GM12891 (cell line): Measurements from ENCODE around the gene MIER3.
"Not testable (repeated sequence)": the region's sequence is repeated elsewhere in the genome, so short reads cannot be mapped to it uniquely, and the experiment has no call there.

Experiments used
- DNase-seq: peaks from one replicate; pipeline ENCODE4 v3.0.0; 2011; ENCODE audit warnings: low spot score; ENCODE audit not compliant: insufficient read length
- FAIRE-seq: peaks from 2 replicates; lab custom pipeline; 2011; peaks lifted over from hg19 to GRCh38; lab: Jason Lieb, UNC
- PAX5 ChIP-seq: IDR thresholded peaks from 2 replicates; pipeline ENCODE4 v1.6.1; 2011; ENCODE audit warnings: low read length, moderate library complexity, mild to moderate bottlenecking; ENCODE audit not compliant: insufficient read depth, severe bottlenecking
- POLR2A ChIP-seq: IDR thresholded peaks from 2 replicates; pipeline ENCODE4 v1.6.1; 2011; ENCODE audit warnings: low read depth, low read length, control low read depth
- POLR2AphosphoS5 ChIP-seq: IDR thresholded peaks from 2 replicates; pipeline ENCODE4 v1.6.1; 2011; ENCODE audit warnings: low read depth, low read length, control low read depth
- POU2F2 ChIP-seq: IDR thresholded peaks from 2 replicates; pipeline ENCODE4 v1.6.1; 2011; ENCODE audit warnings: low read depth, mild to moderate bottlenecking, control low read depth, low read length, moderate library complexity
- SPI1 ChIP-seq: IDR thresholded peaks from 2 replicates; pipeline ENCODE4 v1.6.1; 2011; ENCODE audit warnings: low read depth, low read length, control low read depth
- TAF1 ChIP-seq: IDR thresholded peaks from 2 replicates; pipeline ENCODE4 v1.6.1; 2011; ENCODE audit warnings: low read depth, low read length, control low read depth

Gene MIER3

DNA sequence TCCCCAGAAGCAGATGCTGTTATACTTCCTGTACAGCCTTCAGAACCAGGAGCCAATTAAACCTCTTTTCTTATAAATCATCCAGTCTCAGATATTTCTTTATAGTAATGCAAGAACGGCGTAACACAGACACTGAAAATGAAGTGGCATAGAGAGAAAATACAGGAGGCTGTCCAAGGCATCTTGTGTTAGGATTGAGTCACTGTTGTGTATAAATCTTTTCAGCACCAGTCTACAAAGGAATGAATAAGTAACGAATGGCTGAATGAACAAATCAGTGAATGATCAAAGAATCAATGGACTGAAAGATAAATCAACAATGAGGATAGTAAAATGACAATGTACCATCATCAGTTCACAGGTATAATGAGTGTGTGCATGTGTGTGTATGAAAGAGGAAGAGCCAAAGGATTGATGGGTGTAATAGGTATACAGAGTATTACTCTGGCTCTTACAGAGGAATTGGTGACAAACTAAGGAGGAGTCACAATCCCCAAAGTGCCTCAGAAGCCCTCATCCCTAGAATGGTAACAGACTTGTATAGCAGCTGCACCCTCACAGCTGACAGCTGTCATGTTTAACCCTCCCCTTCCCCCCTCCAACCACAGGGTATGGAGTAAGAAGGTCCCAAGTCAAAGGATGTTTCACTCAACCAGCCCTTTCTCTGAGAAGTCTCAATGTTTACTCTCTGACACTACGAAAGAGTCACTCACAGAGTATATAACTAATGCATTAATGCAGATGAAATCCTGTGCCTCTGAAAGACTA is 29.8 kb upstream of the MIER3 start:
- no peak for TF ChIP-seq SPI1
- no peak for TF ChIP-seq POLR2A
- no peak for TF ChIP-seq POU2F2
- no peak for TF ChIP-seq POLR2AphosphoS5
- no peak for TF ChIP-seq PAX5
- TF ChIP-seq TAF1 = no peak
- DNase-seq (no peak), FAIRE-seq (no peak)

DNA sequence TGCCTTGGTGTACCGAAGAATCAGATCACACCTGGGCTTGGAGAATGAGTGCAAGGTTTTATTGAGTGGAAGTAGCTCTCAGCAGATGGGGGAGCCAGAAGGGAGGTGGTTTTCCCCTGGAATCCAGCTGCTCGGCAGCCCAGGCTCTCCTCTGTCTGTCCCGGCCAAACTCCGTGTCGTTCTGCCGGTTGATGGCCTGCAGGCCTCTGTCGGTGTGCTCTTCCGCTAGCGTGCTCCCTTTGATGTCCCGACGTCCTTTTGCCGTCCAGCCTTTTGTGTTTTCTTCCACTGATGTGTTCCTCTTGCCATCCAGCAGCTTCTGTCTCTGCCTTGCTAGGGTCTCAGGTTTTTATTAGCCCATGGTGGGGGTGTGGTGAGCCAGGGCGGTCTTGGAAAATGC is 28.0 kb upstream of the MIER3 start:
- TF ChIP-seq SPI1 = no peak
- TF ChIP-seq POLR2A = no peak
- TF ChIP-seq TAF1 = no peak
- no peak for TF ChIP-seq PAX5
- no peak for TF ChIP-seq POU2F2
- TF ChIP-seq POLR2AphosphoS5 = no peak
- no peak for FAIRE-seq
- no peak for DNase-seq

DNA sequence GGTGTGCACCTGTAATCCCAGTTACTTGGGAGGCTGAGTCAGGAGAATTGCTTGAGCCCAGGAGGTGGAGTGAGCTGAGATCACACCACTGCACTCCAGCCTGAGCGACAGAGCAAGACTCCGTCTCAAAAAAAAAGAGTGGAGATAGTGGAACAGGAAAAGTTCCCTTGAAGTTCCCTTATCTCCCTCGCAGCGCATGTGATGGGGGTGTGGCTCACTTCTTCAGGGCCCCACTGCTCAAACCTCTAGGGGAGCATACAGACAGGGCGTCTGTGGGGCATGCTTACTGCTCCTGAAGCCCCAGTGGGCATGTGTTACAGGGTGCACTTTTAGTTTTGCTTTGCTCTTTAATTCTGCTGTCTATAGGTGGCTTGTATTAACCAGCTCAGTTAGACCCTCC is 27.6 kb upstream of the MIER3 start:
- not testable (repeated sequence) for FAIRE-seq

DNA sequence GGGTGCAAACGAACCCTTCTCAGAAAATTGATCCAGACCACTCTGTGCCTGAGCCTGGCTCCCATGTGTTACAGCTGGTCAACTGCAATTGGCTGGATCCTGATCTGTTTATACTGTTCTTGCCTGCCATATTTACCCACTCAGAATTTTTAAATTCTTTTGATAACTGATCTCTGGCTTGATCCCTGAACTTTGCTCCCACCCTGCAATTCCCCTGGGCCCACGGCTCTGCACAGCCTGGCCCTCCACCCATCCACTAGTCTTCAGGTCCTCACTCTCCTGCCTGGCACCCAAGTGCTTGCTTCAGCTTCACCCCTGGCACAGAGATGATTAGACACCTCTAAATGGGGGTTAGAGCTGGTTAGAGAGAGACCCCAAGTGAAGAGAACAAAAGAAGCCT is 25.9 kb upstream of the MIER3 start:
- TF ChIP-seq POLR2AphosphoS5 (no peak), SPI1 (no peak), TAF1 (no peak), POLR2A (no peak), PAX5 (no peak), POU2F2 (no peak)
- FAIRE-seq = no peak
- no peak for DNase-seq

More for the DNA sequence above, 27.6 kb upstream of the MIER3 start:
- DNase-seq = not testable (repeated sequence)

DNA sequence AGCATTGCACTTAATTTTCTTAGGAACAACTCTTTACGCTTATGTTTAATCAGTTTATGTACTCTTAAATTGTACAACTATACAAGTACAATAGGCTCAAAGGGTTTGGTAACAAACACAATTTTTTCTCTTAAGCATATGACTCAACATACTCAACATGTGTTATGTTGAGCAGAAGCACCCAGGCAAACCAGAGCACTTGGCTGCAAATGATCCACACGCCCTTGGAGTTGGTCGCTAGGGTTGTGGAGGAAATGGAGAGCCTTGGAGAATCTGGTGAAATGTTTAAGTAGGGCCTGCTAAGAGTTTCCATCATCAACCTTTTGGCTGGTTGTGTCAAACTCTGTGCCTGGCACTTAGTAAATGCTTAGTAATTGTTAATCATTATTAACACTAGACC is 25.1 kb upstream of the MIER3 start:
- DNase-seq (no peak), FAIRE-seq (no peak)
- TF ChIP-seq POLR2AphosphoS5 = no peak
- TF ChIP-seq TAF1 = no peak
- no peak for TF ChIP-seq POU2F2
- TF ChIP-seq PAX5 = no peak
- no peak for TF ChIP-seq SPI1
- TF ChIP-seq POLR2A = no peak

DNA sequence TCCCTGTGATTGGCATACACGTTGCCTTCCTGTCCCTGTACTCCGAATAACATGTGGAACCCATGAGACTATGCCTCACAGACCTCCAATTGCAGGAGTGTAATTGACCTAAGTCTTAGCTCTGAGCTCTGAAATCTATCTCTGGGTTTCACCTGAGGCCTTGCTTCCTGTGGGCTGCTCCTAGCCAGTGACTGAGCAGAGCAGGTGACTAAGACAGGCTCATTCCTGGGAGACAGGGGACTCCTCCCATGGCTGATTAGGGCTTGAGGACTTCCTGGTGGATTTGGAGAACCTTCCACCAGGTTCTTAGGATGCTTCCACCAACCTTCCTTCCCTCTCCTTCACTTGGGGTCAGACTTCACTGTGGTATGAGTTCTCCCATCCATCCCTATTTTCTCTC is 22.3 kb upstream of the MIER3 start:
- no peak for FAIRE-seq
- TF ChIP-seq POLR2A (no peak), SPI1 (no peak), POLR2AphosphoS5 (no peak)
- no peak for DNase-seq

DNA sequence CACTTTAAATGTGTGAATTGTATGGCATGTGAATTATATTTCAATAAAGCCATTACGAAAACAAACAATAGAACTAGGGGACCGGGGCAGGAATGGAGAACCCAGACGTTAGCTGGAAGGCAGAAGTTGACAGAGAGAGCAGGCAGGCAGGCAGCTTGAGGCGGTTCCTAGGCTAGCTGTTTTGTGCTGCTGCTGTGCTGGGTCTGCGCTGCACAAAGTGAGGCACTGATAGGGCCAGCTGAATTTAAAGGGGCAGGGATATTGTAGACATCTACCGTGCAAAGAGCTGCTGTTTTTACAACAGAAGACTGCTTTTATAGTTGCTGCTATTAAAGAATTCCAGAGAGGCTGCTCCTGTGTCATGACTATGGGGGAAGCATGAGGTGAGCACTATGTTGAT is 21.6 kb upstream of the MIER3 start:
- FAIRE-seq (no peak), DNase-seq (no peak)
- no peak for TF ChIP-seq SPI1
- no peak for TF ChIP-seq PAX5
- no peak for TF ChIP-seq POU2F2
- no peak for TF ChIP-seq POLR2AphosphoS5
- no peak for TF ChIP-seq POLR2A
- no peak for TF ChIP-seq TAF1

DNA sequence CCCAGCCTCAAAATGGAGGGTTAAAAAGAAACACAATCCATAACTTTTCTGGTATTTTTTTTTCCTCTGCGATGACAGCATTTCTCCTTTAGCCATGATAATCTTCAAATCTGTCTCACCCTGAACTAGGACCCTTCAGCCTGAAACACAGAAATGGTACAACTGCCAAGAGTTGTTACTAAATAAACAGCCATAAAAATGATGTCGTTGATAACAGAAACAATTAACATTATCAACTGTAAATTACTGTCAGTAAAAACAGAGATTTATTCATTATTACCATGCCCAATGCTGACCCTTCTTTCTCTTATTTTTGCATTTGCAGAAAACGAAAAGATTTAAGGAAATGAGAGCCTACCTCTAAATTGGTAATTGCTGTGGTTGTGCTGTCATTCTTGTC is 19.4 kb upstream of the MIER3 start:
- DNase-seq (no peak), FAIRE-seq (no peak)
- TF ChIP-seq POLR2A (no peak), POU2F2 (no peak), PAX5 (no peak), POLR2AphosphoS5 (no peak), SPI1 (no peak), TAF1 (no peak)

DNA sequence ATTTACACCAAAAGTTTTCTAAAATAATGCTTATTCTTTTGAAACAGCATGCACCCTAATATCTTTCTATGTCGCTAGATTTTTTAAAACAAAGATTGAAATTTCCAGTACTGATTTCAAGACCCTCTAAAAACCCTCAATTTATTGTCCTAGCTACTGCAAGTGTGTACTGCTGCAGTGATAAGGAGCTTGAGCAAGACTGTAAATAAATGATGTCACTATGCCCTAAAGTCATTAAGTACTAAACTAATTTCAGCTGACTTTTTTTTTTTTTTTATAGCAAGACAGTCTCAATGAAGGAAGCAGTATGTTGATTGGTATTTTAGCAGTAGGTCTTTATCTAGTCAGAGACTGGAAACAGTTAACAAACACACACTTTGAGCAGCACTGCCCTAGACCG is 12.2 kb upstream of the MIER3 start:
- FAIRE-seq (no peak), DNase-seq (no peak)
- TF ChIP-seq POLR2A (no peak), POLR2AphosphoS5 (no peak), TAF1 (no peak), SPI1 (no peak), POU2F2 (no peak), PAX5 (no peak)

DNA sequence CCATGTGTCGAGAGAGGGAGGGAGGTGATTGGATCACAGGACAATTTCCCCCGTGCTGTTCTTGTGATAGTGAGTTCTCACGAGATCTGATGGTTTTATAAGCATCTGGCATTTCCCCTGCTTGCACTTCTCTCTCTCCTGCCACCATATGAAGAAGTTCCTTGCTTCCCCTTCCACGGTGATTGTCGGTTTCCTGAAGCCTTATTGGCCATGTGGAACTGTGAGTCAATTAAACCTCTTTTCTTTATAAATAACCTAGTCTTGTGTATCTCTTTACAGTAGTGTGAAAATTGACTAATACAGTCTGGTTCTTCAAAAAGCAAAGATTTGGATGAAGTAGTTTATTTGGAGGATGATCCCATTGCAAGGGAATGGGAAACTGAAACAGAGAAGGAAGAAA is 11.3 kb upstream of the MIER3 start:
- DNase-seq = no peak
- FAIRE-seq = no peak
- no peak for TF ChIP-seq PAX5
- no peak for TF ChIP-seq SPI1
- TF ChIP-seq POLR2A = no peak
- TF ChIP-seq TAF1 = no peak
- no peak for TF ChIP-seq POU2F2
- TF ChIP-seq POLR2AphosphoS5 = no peak
